Fibroblast of villous mesenchyme (primary cell): Measurements from ENCODE around the gene KCNMA1. TPM values are rescaled to one million over a fixed set of nuclear protein-coding genes. Genes with fewer than 3 reads are reported as not detected.
A peak's percentile ranks its signal among the peaks of the same experiment; 100 is the strongest.

Experiments
- DNase-seq: peaks from one replicate; pipeline ENCODE4 v3.0.0-alpha.2; 2010; ENCODE audit warnings: low read depth
- H3K4me3 ChIP-seq: 2 replicates; pipeline ENCODE4 v1.5.1; 2011; ENCODE audit warnings: low read depth, mild to moderate bottlenecking, low read length
- CTCF ChIP-seq: IDR thresholded peaks from 2 replicates; pipeline ENCODE4 v1.5.1; 2012; ENCODE audit warnings: low read depth, mild to moderate bottlenecking, low read length; ENCODE audit not compliant: insufficient read depth
- total RNA-seq: library from RNA; depleted of rRNA; stranded (reverse); fragments of >200 nt; gene quantifications from 2 replicates; pipeline ENCODE4 v1.2.3, GENCODE V29; 2012

Gene KCNMA1
- total RNA-seq, 1 donor: 36.7 TPM

DNA sequence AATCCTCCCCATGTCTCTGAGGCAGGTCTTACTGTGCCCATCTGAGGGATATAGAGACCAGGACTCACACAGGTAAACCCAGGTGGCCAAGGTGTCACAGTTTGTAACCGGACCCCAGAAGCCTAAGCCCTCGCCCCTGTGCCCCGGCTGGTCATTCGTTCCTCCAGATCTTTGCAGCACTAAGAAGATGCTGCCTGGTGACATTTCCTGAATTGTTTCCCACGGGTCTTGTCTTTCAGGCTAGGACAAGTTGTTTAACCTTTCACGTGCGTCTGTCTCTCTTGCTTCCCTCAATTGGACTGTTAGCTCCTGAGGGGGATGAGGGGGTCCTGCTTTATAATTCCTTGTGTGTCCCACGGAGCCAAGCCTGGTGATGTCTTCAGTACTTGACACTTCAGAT lies 158.0 kb downstream of the KCNMA1 start:
- peak; percentile 39 for DNase-seq
- H3K4me3 ChIP-seq: no peak overlapping the region
- TF ChIP-seq CTCF: no peak

DNA sequence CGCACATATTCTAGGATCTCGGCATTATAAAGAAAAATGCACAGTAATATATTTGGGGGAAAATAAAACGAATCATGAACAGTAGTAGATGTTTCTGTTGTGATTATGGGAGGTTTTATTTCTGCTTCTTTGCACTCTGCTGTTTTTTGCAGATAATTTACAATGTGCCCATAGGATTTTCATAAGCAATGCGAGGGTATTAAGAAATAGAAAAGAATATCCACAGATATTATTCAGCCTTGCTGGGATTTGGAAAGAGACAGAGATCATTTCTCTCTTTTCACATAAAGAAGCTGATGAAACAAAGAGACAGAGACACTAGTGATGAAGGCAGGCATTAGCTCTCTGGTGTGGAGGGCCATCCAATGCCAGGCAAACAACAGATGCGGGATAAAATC lies 158.6 kb downstream of the KCNMA1 start:
- H3K4me3 ChIP-seq: no peak overlapping the region
- TF ChIP-seq CTCF: no peak
- no peak for DNase-seq

- no peak overlapping the region for H3K4me3 ChIP-seq
- no peak for TF ChIP-seq CTCF
- peak; percentile 74 for DNase-seq
These were observed 159.2 kb downstream of the KCNMA1 start for GRCh38 chr10:77478247-77478961.

GRCh38 chr10:77475522-77475921 lies 162.1 kb downstream of the KCNMA1 start:
- DNase-seq: no peak
- TF ChIP-seq CTCF: no peak
- H3K4me3 ChIP-seq: no peak overlapping the region

- no peak for DNase-seq
- TF ChIP-seq CTCF: no peak
These were observed 162.7 kb downstream of the KCNMA1 start for GRCh38 chr10:77474939-77475338.

DNA sequence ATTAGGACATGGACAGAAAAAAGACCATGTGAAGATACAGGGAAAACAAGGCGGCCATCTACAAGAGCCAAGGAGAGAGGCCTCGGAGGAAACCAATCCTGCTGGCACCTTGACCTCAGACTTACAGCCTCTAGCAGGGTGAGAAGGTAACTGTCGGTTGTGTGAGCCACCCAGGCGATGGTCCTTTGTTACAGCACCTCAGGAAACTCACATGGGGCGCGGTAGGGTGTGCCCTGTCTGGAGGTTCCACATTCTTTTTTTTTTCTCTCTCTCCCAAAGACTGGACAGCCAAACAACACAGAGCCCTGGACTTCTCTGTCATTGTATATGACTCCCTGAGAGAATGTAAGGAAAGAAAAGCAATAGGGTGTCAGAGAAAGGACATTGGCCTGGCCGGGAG lies 163.2 kb downstream of the KCNMA1 start:
- TF ChIP-seq CTCF: no peak
- DNase-seq: no peak
- H3K4me3 ChIP-seq: no peak overlapping the region

More at GRCh38 chr10:77474939-77475338, 162.7 kb downstream of the KCNMA1 start:
- no peak overlapping the region for H3K4me3 ChIP-seq

- DNase-seq: no peak
- H3K4me3 ChIP-seq: no peak overlapping the region
- TF ChIP-seq CTCF: no peak
These were observed 165.5 kb downstream of the KCNMA1 start for GRCh38 chr10:77472146-77472545.
